Dermis blood vessel endothelial cell (primary cell): ENCODE results near the gene MOB3B. TPM values are rescaled to one million over a fixed set of nuclear protein-coding genes. Genes with fewer than 3 reads are reported as not detected.

ENCODE experiments used
- DNase-seq: peaks from one replicate; pipeline ENCODE4 v3.0.0; 2010
- total RNA-seq: library from RNA; depleted of rRNA; stranded (reverse); fragments of >200 nt; gene quantifications from 2 replicates; pipeline ENCODE4 v1.2.3, GENCODE V29; 2014

Gene MOB3B
- total RNA-seq, 1 donor from 2014 or later = 0.85 TPM

GRCh38 chr9:27414220-27414761, 115.3 kb downstream of the MOB3B start:
- no peak for DNase-seq

- DNase-seq = no peak
Observed at GRCh38 chr9:27413511-27414219, 115.9 kb downstream of the MOB3B start.

- no peak for DNase-seq
Observed at GRCh38 chr9:27412963-27413362, 116.7 kb downstream of the MOB3B start.

- no peak for DNase-seq
Observed at GRCh38 chr9:27412081-27412480, 117.5 kb downstream of the MOB3B start.

GRCh38 chr9:27408482-27408881, 121.1 kb downstream of the MOB3B start:
- DNase-seq = peak; percentile 3

GRCh38 chr9:27408001-27408400, 121.6 kb downstream of the MOB3B start:
- peak; percentile 25 for DNase-seq

- no peak for DNase-seq
Observed at GRCh38 chr9:27407491-27407890, 122.1 kb downstream of the MOB3B start.

- DNase-seq = no peak
Observed at GRCh38 chr9:27404661-27405060, 125.0 kb downstream of the MOB3B start.

GRCh38 chr9:27402626-27403025, 127.0 kb downstream of the MOB3B start:
- DNase-seq = no peak

- DNase-seq = no peak
Observed at GRCh38 chr9:27400334-27400880, 129.2 kb downstream of the MOB3B start.

- no peak for DNase-seq
Observed at GRCh38 chr9:27398982-27399653, 130.5 kb downstream of the MOB3B start.

GRCh38 chr9:27396495-27396894, 133.1 kb downstream of the MOB3B start:
- no peak for DNase-seq

GRCh38 chr9:27395484-27395921, 134.1 kb downstream of the MOB3B start:
- DNase-seq = peak; percentile 27

GRCh38 chr9:27394826-27395201, 134.8 kb downstream of the MOB3B start:
- peak; percentile 6 for DNase-seq

- DNase-seq = peak; percentile 82
Observed at GRCh38 chr9:27394154-27394825, 135.3 kb downstream of the MOB3B start.

- no peak for DNase-seq
Observed at GRCh38 chr9:27393054-27393846, 136.4 kb downstream of the MOB3B start.

GRCh38 chr9:27392451-27392850, 137.2 kb downstream of the MOB3B start:
- no peak for DNase-seq

- DNase-seq = no peak
Observed at GRCh38 chr9:27391040-27391895, 138.3 kb downstream of the MOB3B start.

GRCh38 chr9:27388150-27388549, 141.5 kb downstream of the MOB3B start:
- no peak for DNase-seq

- no peak for DNase-seq
Observed at GRCh38 chr9:27387722-27388121, 141.9 kb downstream of the MOB3B start.

- no peak for DNase-seq
Observed at GRCh38 chr9:27386571-27387091, 143.0 kb downstream of the MOB3B start.
